Measurements from ENCODE around the gene SH3GLB1.

SH3GLB1 gene

DNA sequence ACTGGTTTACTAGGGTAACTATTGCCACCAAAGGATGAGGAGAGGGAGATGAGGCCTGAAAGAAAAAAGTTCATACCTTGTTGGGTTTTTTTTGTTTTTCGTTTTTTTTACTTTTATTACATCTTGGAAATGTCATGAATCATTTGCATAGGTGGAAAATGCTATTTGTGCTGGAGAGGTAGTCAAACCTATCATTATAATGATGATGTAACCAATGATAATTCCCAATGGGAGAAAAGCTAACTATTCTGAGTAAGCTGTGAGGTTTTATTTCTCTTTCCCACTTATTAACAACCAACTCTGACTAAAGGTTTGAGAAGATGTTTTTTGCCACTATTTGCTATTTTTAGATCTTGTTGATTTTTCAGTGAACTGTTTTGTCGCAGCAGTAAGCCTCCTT lies 29.0 kb downstream of the SH3GLB1 start:
- Histone ChIP-seq H3K36me3 (ENCODE audit: control insufficient read depth in 2 of 2, insufficient read depth in 2 of 2, low read length in 2 of 2) (peaks cover 12 to 21% of the 10 kb centered on the region in 2 donors), H3K27me3 (ENCODE audit: control insufficient read depth in 1 of 2, insufficient read depth in 2 of 2, low read length in 2 of 2) (no peaks in the 10 kb centered on the region), H3K27ac (ENCODE audit: low read length) (no peak overlapping the region), H3K9me3 (ENCODE audit: control insufficient read depth in 2 of 2, low read length in 2 of 2) (no peaks in the 10 kb centered on the region), H3K4me1 (ENCODE audit: control insufficient read depth, insufficient read depth, low read length) (no peaks in the 10 kb centered on the region), H3K4me3 (ENCODE audit: low read length in 2 of 2) (no peak overlapping the region), H3K9ac (ENCODE audit: low read length in 2 of 2) (no peak overlapping the region)

- Histone ChIP-seq H3K9ac (ENCODE audit: low read length in 2 of 2) (no peak overlapping the region), H3K9me3 (ENCODE audit: control insufficient read depth in 2 of 2, low read length in 2 of 2) (no peaks in the 10 kb centered on the region), H3K27ac (ENCODE audit: low read length) (no peak overlapping the region), H3K36me3 (ENCODE audit: control insufficient read depth in 2 of 2, insufficient read depth in 2 of 2, low read length in 2 of 2) (peaks cover 21 to 36% of the 10 kb centered on the region in 2 donors), H3K27me3 (ENCODE audit: control insufficient read depth in 1 of 2, insufficient read depth in 2 of 2, low read length in 2 of 2) (no peaks in the 10 kb centered on the region), H3K4me1 (ENCODE audit: control insufficient read depth, insufficient read depth, low read length) (no peaks in the 10 kb centered on the region), H3K4me3 (ENCODE audit: low read length in 2 of 2) (no peak overlapping the region)
Measured at GRCh38 chr1:86739648-86740509, 35.5 kb downstream of the SH3GLB1 start.

DNA sequence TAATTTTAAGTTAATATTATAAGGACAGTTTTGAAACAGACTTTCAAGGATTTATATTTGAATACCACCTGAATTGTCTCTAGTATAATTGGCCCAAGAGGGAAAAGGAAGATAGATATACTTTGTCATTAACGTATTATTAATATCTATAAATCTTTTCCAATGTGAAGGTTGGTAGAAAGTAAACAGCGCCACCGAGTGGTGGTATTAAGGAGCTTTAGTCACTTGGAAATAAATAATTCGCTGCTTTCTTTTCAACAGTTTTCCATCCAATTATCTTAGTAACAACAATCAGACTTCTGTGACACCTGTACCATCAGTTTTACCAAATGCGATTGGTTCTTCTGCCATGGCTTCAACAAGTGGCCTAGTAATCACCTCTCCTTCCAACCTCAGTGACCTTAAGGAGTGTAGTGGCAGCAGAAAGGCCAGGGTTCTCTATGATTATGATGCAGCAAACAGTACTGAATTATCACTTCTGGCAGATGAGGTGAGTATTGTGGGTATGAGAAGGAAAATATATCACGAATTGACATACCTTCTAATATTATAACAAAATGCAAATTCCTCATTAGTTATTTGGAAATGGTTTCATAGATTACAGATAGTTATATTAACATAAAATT lies 37.7 kb downstream of the SH3GLB1 start:
- H3K4me3 ChIP-seq (ENCODE audit: low read length in 2 of 2), result no peak overlapping the region
- peaks cover 11 to 28% of the 10 kb centered on the region in 2 donors for H3K36me3 ChIP-seq (ENCODE audit: control insufficient read depth in 2 of 2, insufficient read depth in 2 of 2, low read length in 2 of 2)
- H3K4me1 ChIP-seq (ENCODE audit: control insufficient read depth, insufficient read depth, low read length), result no peaks in the 10 kb centered on the region
- H3K9me3 ChIP-seq (ENCODE audit: control insufficient read depth in 2 of 2, low read length in 2 of 2), result no peaks in the 10 kb centered on the region
- no peak overlapping the region for H3K9ac ChIP-seq (ENCODE audit: low read length in 2 of 2)
- no peaks in the 10 kb centered on the region for H3K27me3 ChIP-seq (ENCODE audit: control insufficient read depth in 1 of 2, insufficient read depth in 2 of 2, low read length in 2 of 2)
- H3K27ac ChIP-seq (ENCODE audit: low read length), result no peak overlapping the region

GRCh38 chr1:86747304-86747703 lies 42.9 kb downstream of the SH3GLB1 start:
- Histone ChIP-seq H3K4me1 (ENCODE audit: control insufficient read depth, insufficient read depth, low read length) (no peaks in the 10 kb centered on the region), H3K9me3 (ENCODE audit: control insufficient read depth in 2 of 2, low read length in 2 of 2) (no peaks in the 10 kb centered on the region), H3K27me3 (ENCODE audit: control insufficient read depth in 1 of 2, insufficient read depth in 2 of 2, low read length in 2 of 2) (no peaks in the 10 kb centered on the region), H3K4me3 (ENCODE audit: low read length in 2 of 2) (no peak overlapping the region), H3K27ac (ENCODE audit: low read length) (no peak overlapping the region), H3K9ac (ENCODE audit: low read length in 2 of 2) (no peak overlapping the region), H3K36me3 (ENCODE audit: control insufficient read depth in 2 of 2, insufficient read depth in 2 of 2, low read length in 2 of 2) (peaks cover 4 to 17% of the 10 kb centered on the region in 2 donors)

DNA sequence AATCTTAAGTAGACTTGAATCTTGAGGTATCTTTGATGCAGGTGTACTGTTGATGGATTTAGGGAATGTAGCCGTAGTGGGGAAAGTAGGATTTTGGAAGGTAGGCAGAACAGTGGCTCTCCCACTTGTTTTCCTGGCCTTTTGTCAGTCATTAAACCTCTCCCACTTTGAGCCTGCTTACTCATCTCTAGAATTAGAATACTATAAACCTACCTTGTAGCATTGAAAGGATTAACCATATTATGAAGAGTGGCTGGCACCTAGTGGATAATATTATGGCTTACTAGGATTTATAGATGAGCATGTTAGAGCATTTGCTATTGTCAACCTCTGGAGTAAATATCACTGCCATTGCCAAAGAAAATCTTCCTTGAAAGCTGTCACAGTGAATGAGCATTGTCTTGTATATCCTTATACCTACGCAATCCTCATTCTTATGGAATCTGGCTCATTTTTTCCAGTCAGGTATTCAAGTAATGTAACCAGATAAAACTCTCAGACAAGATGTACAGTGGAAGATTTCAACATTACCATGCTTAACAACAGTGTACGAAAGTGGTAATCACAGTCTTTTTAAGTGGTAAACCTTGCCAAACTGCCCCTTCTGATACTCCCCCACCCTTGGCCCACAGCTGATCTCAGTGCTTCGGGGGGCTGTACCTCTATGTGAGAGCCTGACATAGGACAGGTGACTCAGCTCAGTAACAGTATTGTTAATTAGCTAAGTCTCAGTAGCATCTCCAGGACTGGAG lies 44.4 kb downstream of the SH3GLB1 start:
- Histone ChIP-seq H3K27ac (ENCODE audit: low read length) (no peak overlapping the region), H3K27me3 (ENCODE audit: control insufficient read depth in 1 of 2, insufficient read depth in 2 of 2, low read length in 2 of 2) (no peaks in the 10 kb centered on the region), H3K9me3 (ENCODE audit: control insufficient read depth in 2 of 2, low read length in 2 of 2) (no peaks in the 10 kb centered on the region), H3K4me1 (ENCODE audit: control insufficient read depth, insufficient read depth, low read length) (no peaks in the 10 kb centered on the region), H3K4me3 (ENCODE audit: low read length in 2 of 2) (no peak overlapping the region), H3K36me3 (ENCODE audit: control insufficient read depth in 2 of 2, insufficient read depth in 2 of 2, low read length in 2 of 2) (peaks cover 0 to 10% of the 10 kb centered on the region in 2 donors), H3K9ac (ENCODE audit: low read length in 2 of 2) (no peak overlapping the region)

- H3K27ac ChIP-seq (ENCODE audit: low read length), result no peak overlapping the region
- H3K4me1 ChIP-seq (ENCODE audit: control insufficient read depth, insufficient read depth, low read length), result no peaks in the 10 kb centered on the region
- no peak overlapping the region for H3K4me3 ChIP-seq (ENCODE audit: low read length in 2 of 2)
- no peak overlapping the region for H3K9ac ChIP-seq (ENCODE audit: low read length in 2 of 2)
- H3K27me3 ChIP-seq (ENCODE audit: control insufficient read depth in 1 of 2, insufficient read depth in 2 of 2, low read length in 2 of 2), result no peaks in the 10 kb centered on the region
- peaks cover 0 to 3% of the 10 kb centered on the region in 2 donors for H3K36me3 ChIP-seq (ENCODE audit: control insufficient read depth in 2 of 2, insufficient read depth in 2 of 2, low read length in 2 of 2)
- H3K9me3 ChIP-seq (ENCODE audit: control insufficient read depth in 2 of 2, low read length in 2 of 2), result no peaks in the 10 kb centered on the region
Measured at GRCh38 chr1:86750076-86750475, 45.7 kb downstream of the SH3GLB1 start.

DNA sequence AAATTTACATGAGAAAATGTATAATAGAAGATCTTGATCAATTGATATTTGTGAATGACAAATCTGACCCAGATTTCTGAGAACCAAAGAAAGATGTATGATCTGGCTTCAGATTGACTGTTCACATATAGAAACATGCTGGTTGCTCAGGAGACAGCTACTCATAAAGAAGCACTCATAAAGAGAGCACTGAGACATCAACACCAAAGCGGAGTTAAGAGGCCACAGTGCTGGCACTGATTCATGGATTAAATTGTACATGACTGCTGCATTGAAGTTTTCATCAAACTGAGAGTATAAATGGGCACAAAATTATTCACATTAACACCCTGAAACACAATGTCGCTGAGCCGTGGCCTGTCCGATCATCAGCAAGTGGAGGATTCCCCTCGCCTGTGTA lies 46.2 kb downstream of the SH3GLB1 start:
- Histone ChIP-seq H3K36me3 (ENCODE audit: control insufficient read depth in 2 of 2, insufficient read depth in 2 of 2, low read length in 2 of 2) (no peaks in the 10 kb centered on the region), H3K9ac (ENCODE audit: low read length in 2 of 2) (no peak overlapping the region), H3K4me1 (ENCODE audit: control insufficient read depth, insufficient read depth, low read length) (no peaks in the 10 kb centered on the region), H3K27me3 (ENCODE audit: control insufficient read depth in 1 of 2, insufficient read depth in 2 of 2, low read length in 2 of 2) (no peaks in the 10 kb centered on the region), H3K27ac (ENCODE audit: low read length) (no peak overlapping the region), H3K4me3 (ENCODE audit: low read length in 2 of 2) (no peak overlapping the region), H3K9me3 (ENCODE audit: control insufficient read depth in 2 of 2, low read length in 2 of 2) (no peaks in the 10 kb centered on the region)

DNA sequence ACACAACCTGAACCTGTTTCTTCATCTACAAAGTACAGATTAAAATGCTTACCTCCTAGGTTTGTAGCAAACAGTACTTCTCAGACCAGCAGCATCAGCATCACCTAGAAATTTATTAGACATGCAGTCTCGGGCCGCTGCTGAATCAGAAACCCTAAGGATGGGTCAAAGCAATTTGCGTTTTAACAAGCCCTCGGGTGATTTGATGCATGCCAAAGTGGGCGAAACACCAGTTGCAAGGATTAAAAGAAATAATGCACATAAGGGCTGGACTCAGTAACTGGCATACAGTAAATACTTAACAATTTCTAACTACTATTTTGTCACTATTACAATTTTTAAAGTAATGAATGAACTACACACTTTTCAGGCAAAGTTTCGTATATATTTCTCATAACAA lies 47.5 kb downstream of the SH3GLB1 start:
- Histone ChIP-seq H3K27ac (ENCODE audit: low read length) (no peak overlapping the region), H3K27me3 (ENCODE audit: control insufficient read depth in 1 of 2, insufficient read depth in 2 of 2, low read length in 2 of 2) (no peaks in the 10 kb centered on the region), H3K9me3 (ENCODE audit: control insufficient read depth in 2 of 2, low read length in 2 of 2) (no peaks in the 10 kb centered on the region), H3K4me1 (ENCODE audit: control insufficient read depth, insufficient read depth, low read length) (no peaks in the 10 kb centered on the region), H3K4me3 (ENCODE audit: low read length in 2 of 2) (no peak overlapping the region), H3K36me3 (ENCODE audit: control insufficient read depth in 2 of 2, insufficient read depth in 2 of 2, low read length in 2 of 2) (no peaks in the 10 kb centered on the region), H3K9ac (ENCODE audit: low read length in 2 of 2) (no peak overlapping the region)

DNA sequence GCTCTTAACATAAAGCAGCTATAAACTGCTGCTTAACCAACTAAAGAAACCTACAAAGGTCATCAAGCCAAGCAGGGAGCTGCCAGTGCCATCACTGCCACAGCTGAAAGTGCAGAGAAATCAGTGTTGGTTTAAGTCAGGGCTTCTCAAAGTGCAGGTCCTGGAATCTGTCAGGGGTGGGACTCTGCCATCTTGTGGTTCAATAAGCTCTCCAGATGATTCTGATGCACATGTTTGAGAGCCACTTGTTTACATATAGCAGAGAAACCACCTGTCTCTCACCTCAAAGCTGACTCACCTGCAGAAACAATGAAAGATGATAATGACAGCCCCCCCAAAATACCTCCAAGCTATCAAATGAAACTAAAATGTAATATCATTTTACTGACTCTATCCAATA lies 49.3 kb downstream of the SH3GLB1 start:
- H3K9me3 ChIP-seq (ENCODE audit: control insufficient read depth in 2 of 2, low read length in 2 of 2), result no peaks in the 10 kb centered on the region
- H3K4me1 ChIP-seq (ENCODE audit: control insufficient read depth, insufficient read depth, low read length), result peaks cover 3% of the 10 kb centered on the region
- no peak overlapping the region for H3K4me3 ChIP-seq (ENCODE audit: low read length in 2 of 2)
- H3K27me3 ChIP-seq (ENCODE audit: control insufficient read depth in 1 of 2, insufficient read depth in 2 of 2, low read length in 2 of 2), result no peaks in the 10 kb centered on the region
- no peak overlapping the region for H3K9ac ChIP-seq (ENCODE audit: low read length in 2 of 2)
- no peak overlapping the region for H3K27ac ChIP-seq (ENCODE audit: low read length)
- no peaks in the 10 kb centered on the region for H3K36me3 ChIP-seq (ENCODE audit: control insufficient read depth in 2 of 2, insufficient read depth in 2 of 2, low read length in 2 of 2)

GRCh38 chr1:86754265-86754974 lies 50.0 kb downstream of the SH3GLB1 start:
- Histone ChIP-seq H3K27ac (ENCODE audit: low read length) (no peak overlapping the region), H3K9ac (ENCODE audit: low read length in 2 of 2) (no peak overlapping the region), H3K4me1 (ENCODE audit: control insufficient read depth, insufficient read depth, low read length) (peaks cover 3% of the 10 kb centered on the region), H3K36me3 (ENCODE audit: control insufficient read depth in 2 of 2, insufficient read depth in 2 of 2, low read length in 2 of 2) (no peaks in the 10 kb centered on the region), H3K27me3 (ENCODE audit: control insufficient read depth in 1 of 2, insufficient read depth in 2 of 2, low read length in 2 of 2) (no peaks in the 10 kb centered on the region), H3K4me3 (ENCODE audit: low read length in 2 of 2) (no peak overlapping the region), H3K9me3 (ENCODE audit: control insufficient read depth in 2 of 2, low read length in 2 of 2) (no peaks in the 10 kb centered on the region)
